GM18526 (cell line): ENCODE results near the gene C17orf100.

Source experiments
- POLR2A ChIP-seq: IDR thresholded peaks from 3 replicates; pipeline ENCODE4 v1.6.1; 2011; ENCODE audit not compliant: insufficient read length; ENCODE audit errors: extremely low read depth

C17orf100 gene

GRCh38 chr17:6698004-6698403 is 46.4 kb downstream of the C17orf100 start:
- TF ChIP-seq POLR2A = no peak

- TF ChIP-seq POLR2A = no peak
These were observed 48.7 kb downstream of the C17orf100 start for GRCh38 chr17:6699997-6700947.

- TF ChIP-seq POLR2A = no peak
These were observed 49.4 kb downstream of the C17orf100 start for GRCh38 chr17:6700948-6701307.

- no peak for TF ChIP-seq POLR2A
These were observed 50.2 kb downstream of the C17orf100 start for GRCh38 chr17:6701719-6702118.

- TF ChIP-seq POLR2A = no peak
These were observed 51.1 kb downstream of the C17orf100 start for GRCh38 chr17:6702567-6703215.
